A673 (cell line): ENCODE data around the gene IL10. TPM values are rescaled to one million over a fixed set of nuclear protein-coding genes. Genes with fewer than 3 reads are reported as not detected.

Source experiments
- BruUV-seq: library from RNA; stranded (reverse); fragments of 400-500 nt; replicated peaks from 2 replicates; lab custom pipeline; 2021; lab: Mats Ljungman, UMichigan
- CTCF ChIA-PET: fragments of 300-600 bp; sonication (Branson Sonifier 250); formaldehyde crosslinking; loops from one replicate; lab custom pipeline; 2022; ENCODE audit warnings: antibody characterized with exemption; lab: Charles Lee
- POLR2A ChIA-PET: fragments of 300-600 bp; sonication (Branson Sonifier 250); formaldehyde crosslinking; loops from one replicate; lab custom pipeline; 2022; ENCODE audit warnings: antibody characterized with exemption; ENCODE audit not compliant: low non-redundant PET; lab: Charles Lee
- DNase-seq: peaks from one replicate; pipeline ENCODE4 v3.0.0-alpha.2; 2015; ENCODE audit warnings: low spot score
- H3K27ac ChIP-seq: fragments of 200-600 bp; sonication (generic); 2 replicates; pipeline ENCODE4 v1.5.1; 2016; ENCODE audit warnings: mixed run types, low read depth, mild to moderate bottlenecking, mixed read lengths, antibody characterized with exemption, low read length; ENCODE audit not compliant: poor library complexity, severe bottlenecking
- H3K27me3 ChIP-seq: fragments of 200-600 bp; sonication (generic); replicated peaks from 2 replicates; pipeline ENCODE4 v1.6.1; 2017; ENCODE audit warnings: mixed run types, low read depth, mild to moderate bottlenecking, mixed read lengths, antibody characterized with exemption, low read length; ENCODE audit not compliant: insufficient read depth, poor library complexity
- H3K36me3 ChIP-seq: fragments of 200-600 bp; sonication (generic); 2 replicates; pipeline ENCODE4 v1.6.1; 2016; ENCODE audit warnings: mixed run types, mild to moderate bottlenecking, mixed read lengths, antibody characterized with exemption, low read length; ENCODE audit not compliant: insufficient read depth, poor library complexity, severe bottlenecking
- H3K4me1 ChIP-seq: fragments of 200-600 bp; sonication (generic); 2 replicates; pipeline ENCODE4 v1.6.1; 2017; ENCODE audit warnings: mixed run types, mild to moderate bottlenecking, mixed read lengths, antibody characterized with exemption, low read length; ENCODE audit not compliant: insufficient read depth, poor library complexity, severe bottlenecking
- H3K4me3 ChIP-seq: fragments of 200-600 bp; sonication (generic); 2 replicates; pipeline ENCODE4 v1.5.1; 2016; ENCODE audit warnings: low read depth, mixed run types, mild to moderate bottlenecking, mixed read lengths, low read length; ENCODE audit not compliant: poor library complexity, severe bottlenecking
- H3K9me3 ChIP-seq: fragments of 200-600 bp; sonication (generic); 2 replicates; pipeline ENCODE4 v1.6.1; 2016; ENCODE audit warnings: mixed run types, low read depth, mild to moderate bottlenecking, mixed read lengths, antibody characterized with exemption, low read length; ENCODE audit not compliant: poor library complexity, severe bottlenecking
- EZH2 ChIP-seq: fragments of 200-600 bp; sonication (generic); IDR thresholded peaks from 2 replicates; pipeline ENCODE4 v1.6.1; 2017; ENCODE audit warnings: borderline replicate concordance, low read depth, mild to moderate bottlenecking, mixed read lengths, antibody characterized with exemption, low read length; ENCODE audit not compliant: poor library complexity, severe bottlenecking
- intact Hi-C: fragments of 100-400 bp; cut with micrococcal nuclease; formaldehyde crosslinking; loops from one replicate; pipeline ENCODE4 v1.10.0; 2022; ENCODE audit not compliant: unreplicated experiment
- total RNA-seq: library from RNA; stranded (reverse); gene quantifications from 2 replicates; pipeline ENCODE4 v1.2.3, GENCODE V29; 2021
- TF ChIP-seq, protein P1 (sequence below): fragments of 300-800, 200-600 bp; sonication (generic); conservative IDR thresholded peaks from 2 replicates; pipeline ENCODE4 v1.5.1; 2017; ENCODE audit warnings: low read depth, mild to moderate bottlenecking, antibody characterized with exemption, low read length, moderate library complexity, mixed read lengths

Gene IL10
- total RNA-seq, 1 experiment from 2014 or later = not detected

DNA sequence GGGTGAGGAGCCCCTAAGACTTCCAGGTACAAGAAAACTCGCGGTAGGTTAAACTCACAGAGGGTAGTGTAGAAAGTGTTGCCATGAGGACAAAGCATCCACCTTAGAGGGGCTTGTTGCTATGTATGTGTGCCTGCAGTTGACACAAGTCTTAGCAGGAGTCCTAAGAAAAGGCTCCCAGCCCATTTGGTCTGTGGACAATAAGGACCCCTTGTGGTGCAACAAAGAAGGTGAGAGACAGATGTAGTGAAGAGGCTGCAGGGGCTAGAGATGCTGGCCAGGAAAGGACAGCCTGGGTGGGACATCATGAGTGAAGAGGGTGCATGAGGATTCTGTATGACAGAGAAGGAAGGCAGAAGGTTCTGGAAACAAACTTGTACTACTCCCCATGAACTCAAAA lies 36.3 kb upstream of the IL10 start:
- no TSS peak for BruUV-seq

DNA sequence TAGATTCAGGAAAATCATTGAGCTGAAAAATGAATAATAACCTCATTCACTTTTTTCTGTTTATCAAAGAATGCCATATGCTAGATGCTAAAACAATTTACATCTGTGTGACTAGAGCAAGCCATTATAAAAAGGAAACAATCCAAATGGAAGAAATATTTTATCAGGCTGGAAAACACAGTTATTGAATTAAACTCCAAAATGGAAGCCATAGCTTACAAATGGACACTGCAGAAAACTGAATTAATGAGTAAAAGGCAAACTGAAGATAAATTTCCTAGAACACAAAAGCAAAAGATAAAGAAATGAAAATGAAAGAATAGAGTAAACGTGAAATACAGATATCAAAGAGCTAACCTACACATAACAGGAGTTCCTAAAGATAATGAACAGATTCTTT lies 33.1 kb upstream of the IL10 start:
- Histone ChIP-seq H3K27ac (no peak overlapping the region), H3K9me3 (no peaks in the 10 kb centered on the region), H3K4me3 (no peak overlapping the region), H3K4me1 (no peaks in the 10 kb centered on the region), H3K27me3 (peaks cover 8% of the 10 kb centered on the region), H3K36me3 (no peaks in the 10 kb centered on the region)
- intact Hi-C loops = no loop called here
- DNase-seq = no peak
- BruUV-seq = no TSS peak
- ChIA-PET CTCF (no interaction called here), POLR2A (no interaction called here)
- no peak for TF ChIP-seq EZH2
- TF ChIP-seq, protein P1, sequence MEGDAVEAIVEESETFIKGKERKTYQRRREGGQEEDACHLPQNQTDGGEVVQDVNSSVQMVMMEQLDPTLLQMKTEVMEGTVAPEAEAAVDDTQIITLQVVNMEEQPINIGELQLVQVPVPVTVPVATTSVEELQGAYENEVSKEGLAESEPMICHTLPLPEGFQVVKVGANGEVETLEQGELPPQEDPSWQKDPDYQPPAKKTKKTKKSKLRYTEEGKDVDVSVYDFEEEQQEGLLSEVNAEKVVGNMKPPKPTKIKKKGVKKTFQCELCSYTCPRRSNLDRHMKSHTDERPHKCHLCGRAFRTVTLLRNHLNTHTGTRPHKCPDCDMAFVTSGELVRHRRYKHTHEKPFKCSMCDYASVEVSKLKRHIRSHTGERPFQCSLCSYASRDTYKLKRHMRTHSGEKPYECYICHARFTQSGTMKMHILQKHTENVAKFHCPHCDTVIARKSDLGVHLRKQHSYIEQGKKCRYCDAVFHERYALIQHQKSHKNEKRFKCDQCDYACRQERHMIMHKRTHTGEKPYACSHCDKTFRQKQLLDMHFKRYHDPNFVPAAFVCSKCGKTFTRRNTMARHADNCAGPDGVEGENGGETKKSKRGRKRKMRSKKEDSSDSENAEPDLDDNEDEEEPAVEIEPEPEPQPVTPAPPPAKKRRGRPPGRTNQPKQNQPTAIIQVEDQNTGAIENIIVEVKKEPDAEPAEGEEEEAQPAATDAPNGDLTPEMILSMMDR = no peak

More for the DNA sequence above, 36.3 kb upstream of the IL10 start:
- peaks cover 4% of the 10 kb centered on the region for H3K9me3 ChIP-seq
- DNase-seq = peak; percentile 27
- no peak overlapping the region for H3K4me3 ChIP-seq
- peaks cover 8% of the 10 kb centered on the region for H3K27me3 ChIP-seq
- H3K27ac ChIP-seq = no peak overlapping the region
- intact Hi-C loops = loop anchor here (2.0 kb wide), 1 partner anchor 104 kb away; no protein-coding TSS in a partner anchor
- CTCF ChIA-PET = interaction anchor here (0.7 kb wide), 1 partner anchor 104 kb away, joined by 3 read pairs; no protein-coding TSS in a partner anchor
- H3K4me1 ChIP-seq = no peaks in the 10 kb centered on the region
- H3K36me3 ChIP-seq = no peaks in the 10 kb centered on the region
- POLR2A ChIA-PET = no interaction called here
- no peak for TF ChIP-seq EZH2
- TF ChIP-seq, protein P1 = peak; percentile 38; the same call in 1 of the 2 replicates

DNA sequence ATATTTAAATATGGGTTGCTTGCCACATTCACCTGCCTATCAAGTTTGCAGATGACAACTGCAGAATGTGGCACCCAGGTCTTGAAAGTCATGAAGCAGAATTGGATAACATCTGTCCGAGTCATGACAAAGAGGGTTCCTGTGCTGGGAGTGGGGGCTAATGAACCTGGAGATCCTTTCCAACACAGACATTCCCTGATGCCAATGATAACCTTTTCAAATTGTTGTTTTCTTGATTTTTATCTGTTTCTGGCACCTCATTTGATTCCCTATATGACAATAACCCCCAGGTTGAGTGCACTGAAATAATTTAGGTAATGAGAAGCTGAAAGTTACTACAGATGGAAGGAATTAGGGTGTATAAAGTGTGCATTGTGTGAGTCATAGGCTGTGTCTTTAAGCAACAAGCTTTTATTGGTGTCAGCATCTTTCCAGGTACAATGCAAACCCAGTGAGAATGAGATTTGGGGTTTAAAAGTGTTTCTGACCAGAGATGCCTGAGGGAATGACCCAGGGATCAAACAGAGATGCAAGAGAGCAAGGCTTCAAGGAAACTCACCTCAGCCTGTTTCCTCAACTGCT lies 32.0 kb upstream of the IL10 start:
- BruUV-seq = no TSS peak
- Histone ChIP-seq H3K9me3 (no peaks in the 10 kb centered on the region), H3K4me1 (no peaks in the 10 kb centered on the region), H3K4me3 (no peak overlapping the region), H3K27ac (no peak overlapping the region), H3K36me3 (no peaks in the 10 kb centered on the region), H3K27me3 (peaks cover 8% of the 10 kb centered on the region)
- CTCF ChIA-PET = no interaction called here
- POLR2A ChIA-PET = interaction anchor here (0.6 kb wide), 1 partner anchor 117 kb away, joined by 3 read pairs; no protein-coding TSS in a partner anchor
- TF ChIP-seq EZH2 = no peak
- TF ChIP-seq, protein P1 = no peak
- intact Hi-C loops = no loop called here
- DNase-seq = no peak
